Measurements from ENCODE around the gene GBF1. TPM values are rescaled to one million over a fixed set of nuclear protein-coding genes. Genes with fewer than 3 reads are reported as not detected.
A peak's percentile ranks its signal among the peaks of the same experiment; 100 is the strongest.

The GBF1 gene
- total RNA-seq, 4 donors from 2014 or later: 32.0 to 54.7 (median 39.4) TPM

DNA sequence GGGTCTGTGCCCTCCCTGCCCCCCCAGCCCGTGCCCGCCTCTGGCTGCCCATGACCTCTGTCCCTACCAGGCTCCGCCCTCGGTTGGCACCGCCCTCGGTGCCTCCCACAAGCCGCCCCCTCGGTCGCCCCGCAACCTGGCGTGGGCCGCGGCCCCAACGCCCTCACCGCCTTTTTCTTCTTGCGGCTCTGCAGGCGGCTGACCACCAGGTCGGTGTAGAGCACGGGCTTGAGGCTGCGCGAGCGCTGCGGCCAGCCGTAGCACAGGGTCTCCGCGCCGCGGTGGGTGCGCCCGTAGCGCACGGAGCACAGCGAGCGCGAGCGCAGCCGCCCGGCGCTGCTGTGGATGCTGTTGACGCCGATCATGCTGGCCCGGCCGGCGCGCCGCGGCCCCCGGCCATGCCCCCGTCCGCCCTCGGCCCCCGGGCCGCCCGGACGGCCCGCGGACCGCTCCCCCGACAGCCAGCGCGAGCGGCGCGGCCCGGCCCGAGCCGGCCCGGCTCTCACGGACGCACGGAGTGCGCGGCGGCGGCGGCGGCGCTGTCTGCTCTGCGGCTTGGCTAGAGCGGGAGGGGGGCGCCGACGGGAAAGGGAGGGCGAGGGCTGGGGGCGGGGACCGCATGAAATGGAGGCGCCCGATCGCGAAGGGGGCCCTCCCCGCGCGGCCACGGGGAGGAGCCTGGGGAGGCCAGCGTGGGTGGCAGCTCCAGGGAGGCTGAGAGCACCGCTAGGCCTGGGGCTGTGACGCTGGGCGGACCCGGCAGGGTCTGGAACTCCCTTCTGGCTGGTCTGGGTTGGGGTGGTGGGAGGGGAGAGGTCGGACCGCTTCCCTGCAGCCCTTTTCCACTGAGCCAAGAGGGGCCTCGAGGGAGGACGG is 163.6 kb downstream of the GBF1 start:
- no peaks in the 10 kb centered on the region for H3K36me3 ChIP-seq
- TF ChIP-seq POLR2A (IDR thresholded peaks at IDR 0.05) (peak; percentile 13 to 26), EP300 (IDR thresholded peaks at IDR 0.05) (no peak)
- peak overlapping the region; percentile 76 to 96 (median 88) for H3K27ac ChIP-seq
- H3K4me3 ChIP-seq: peak overlapping the region; percentile 22 to 56
- peaks cover 3 to 64% (median 16%) of the 10 kb centered on the region in 3 donors for H3K4me1 ChIP-seq
- H3K9me3 ChIP-seq: no peaks in the 10 kb centered on the region
- 0% methylated on average over 2 to 3 of the region's 103 CpGs for WGBS, 2 donors (ENCODE audit: low coverage in 1 of 2)
- ATAC-seq: peak; percentile 43
- H3K27me3 ChIP-seq: peaks cover 73% of the 10 kb centered on the region

DNA sequence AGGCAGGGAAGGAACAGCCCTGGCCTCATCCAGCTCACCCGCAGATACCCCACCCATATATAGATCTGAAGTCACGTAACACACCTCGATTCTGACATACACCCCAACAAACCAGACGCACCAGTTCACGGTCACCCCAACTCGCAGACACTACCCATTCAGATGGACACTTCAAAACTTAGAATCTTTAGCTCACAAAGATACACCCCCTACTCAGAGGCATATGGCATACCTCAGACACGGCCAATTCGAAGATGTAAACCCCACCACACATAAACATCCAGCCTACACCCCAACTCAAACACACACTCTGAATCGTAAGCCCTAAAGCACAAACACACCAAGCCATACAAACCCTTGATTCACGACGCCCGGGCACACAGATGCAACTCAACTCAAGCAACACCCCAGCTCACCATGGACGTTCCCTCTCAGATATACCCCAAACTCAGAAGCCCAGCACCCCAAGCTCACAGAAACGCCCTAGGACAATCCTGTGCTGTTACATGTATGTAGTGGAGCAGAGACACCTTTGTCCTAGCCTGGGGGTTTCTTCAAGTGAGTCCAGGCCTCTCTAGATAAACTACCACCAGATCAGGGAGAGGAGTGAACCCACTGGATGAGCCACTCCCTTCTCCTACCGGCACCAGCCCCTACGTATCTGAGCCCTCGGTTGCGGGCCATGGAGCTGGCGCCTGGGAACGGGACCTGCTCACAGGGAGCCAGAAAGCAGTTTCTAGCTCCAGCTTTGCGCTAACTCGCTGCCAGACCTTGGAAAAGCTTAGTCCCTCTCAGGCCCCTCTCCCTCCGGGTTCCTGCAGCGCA is 164.5 kb downstream of the GBF1 start:
- Histone ChIP-seq H3K4me3 (peak overlapping the region; percentile 11 to 56), H3K36me3 (no peaks in the 10 kb centered on the region), H3K4me1 (peaks cover 3 to 59% (median 16%) of the 10 kb centered on the region in 3 donors), H3K27me3 (peaks cover 81% of the 10 kb centered on the region), H3K9me3 (no peaks in the 10 kb centered on the region), H3K27ac (peak overlapping the region; percentile 30 to 96 (median 88))
- ATAC-seq: no peak
- TF ChIP-seq POLR2AphosphoS5 (IDR thresholded peaks at IDR 0.05) (no peak), EP300 (IDR thresholded peaks at IDR 0.05) (no peak)
- TF ChIP-seq, protein P1, sequence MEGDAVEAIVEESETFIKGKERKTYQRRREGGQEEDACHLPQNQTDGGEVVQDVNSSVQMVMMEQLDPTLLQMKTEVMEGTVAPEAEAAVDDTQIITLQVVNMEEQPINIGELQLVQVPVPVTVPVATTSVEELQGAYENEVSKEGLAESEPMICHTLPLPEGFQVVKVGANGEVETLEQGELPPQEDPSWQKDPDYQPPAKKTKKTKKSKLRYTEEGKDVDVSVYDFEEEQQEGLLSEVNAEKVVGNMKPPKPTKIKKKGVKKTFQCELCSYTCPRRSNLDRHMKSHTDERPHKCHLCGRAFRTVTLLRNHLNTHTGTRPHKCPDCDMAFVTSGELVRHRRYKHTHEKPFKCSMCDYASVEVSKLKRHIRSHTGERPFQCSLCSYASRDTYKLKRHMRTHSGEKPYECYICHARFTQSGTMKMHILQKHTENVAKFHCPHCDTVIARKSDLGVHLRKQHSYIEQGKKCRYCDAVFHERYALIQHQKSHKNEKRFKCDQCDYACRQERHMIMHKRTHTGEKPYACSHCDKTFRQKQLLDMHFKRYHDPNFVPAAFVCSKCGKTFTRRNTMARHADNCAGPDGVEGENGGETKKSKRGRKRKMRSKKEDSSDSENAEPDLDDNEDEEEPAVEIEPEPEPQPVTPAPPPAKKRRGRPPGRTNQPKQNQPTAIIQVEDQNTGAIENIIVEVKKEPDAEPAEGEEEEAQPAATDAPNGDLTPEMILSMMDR (IDR thresholded peaks at IDR 0.05): no peak
- WGBS, 2 donors (ENCODE audit: low coverage in 1 of 2): 0 to 7% methylated on average over 2 to 12 of the region's 24 CpGs

DNA sequence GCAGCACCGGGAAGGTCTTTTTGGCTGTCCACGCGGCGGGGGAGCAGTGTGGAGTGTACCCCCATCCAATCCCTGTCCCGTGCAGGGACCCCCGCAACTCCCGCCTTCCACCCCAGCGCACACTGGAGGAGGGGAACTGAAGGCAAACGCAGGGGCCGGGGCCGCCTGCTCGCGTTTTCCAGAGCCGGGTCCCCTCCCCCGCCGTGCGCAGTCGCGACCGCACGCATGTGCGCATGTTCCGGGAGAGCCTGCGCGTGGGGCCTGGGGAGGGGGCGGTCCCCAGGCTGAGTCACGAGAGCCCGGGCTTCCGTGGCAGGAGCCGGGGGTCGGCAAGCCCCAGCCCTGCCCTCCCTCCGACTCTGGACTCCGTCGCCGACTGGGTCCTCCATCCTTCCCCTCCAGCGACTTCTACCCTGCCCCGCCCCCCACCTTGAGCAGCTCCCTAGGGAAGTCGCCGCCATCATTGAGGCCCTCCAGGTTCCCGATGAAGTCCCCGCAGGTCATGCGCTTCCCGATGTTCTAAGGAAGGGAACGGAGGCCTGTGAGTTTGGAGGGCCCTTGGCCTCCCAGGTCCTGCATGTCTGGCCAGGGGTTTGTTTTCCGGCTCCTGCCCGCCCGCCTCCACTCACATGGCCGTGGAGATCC is 165.2 kb downstream of the GBF1 start:
- ATAC-seq: no peak

DNA sequence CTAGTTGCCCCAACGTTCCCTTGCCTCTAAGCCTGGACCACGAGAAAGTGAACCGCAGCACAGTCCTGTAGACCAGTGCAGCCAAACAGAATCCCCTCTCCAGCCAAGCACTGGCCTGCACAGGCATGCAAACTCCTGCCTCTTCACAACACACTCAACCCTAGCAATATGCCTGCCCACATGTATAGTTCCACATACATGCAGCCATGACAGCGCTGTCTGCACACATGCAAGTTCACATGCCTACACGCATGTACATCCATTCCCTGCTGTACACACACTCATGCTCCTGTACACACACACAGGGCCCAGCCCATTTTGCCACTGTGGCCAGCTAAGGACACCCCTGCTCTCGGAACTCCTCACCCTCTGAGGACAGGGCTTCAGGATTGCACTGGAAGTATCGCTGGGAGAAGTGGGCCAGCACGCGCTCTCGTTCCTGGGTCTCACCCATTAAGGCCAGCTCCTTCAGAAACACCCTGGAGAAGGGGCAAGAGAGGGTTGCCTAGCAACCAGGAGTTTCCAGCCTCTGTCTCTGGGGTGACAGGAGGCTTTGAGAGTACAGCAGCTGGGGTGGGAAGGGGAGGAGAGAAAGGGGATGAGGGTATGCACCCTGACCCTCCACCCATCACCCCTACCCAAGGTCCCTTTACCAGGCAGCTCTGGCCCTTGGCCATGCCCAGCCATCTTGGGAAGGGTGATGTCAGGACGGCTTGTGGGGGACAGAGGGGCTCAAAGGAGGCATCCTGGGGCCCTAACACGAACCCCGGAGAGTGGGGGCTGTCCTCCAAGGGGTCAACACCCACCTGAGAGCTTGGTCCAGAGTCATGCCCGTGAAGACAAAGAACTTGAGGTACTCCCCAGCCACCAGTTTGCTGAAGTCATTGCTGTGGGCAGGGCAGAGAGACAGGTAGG is 166.3 kb downstream of the GBF1 start:
- ATAC-seq: no peak
- Histone ChIP-seq H3K36me3 (no peaks in the 10 kb centered on the region), H3K4me3 (no peak overlapping the region), H3K4me1 (peaks cover 3 to 45% (median 16%) of the 10 kb centered on the region in 3 donors), H3K27me3 (peaks cover 99% of the 10 kb centered on the region), H3K27ac (peak overlapping the region in 1 of 4 donors; percentile 96), H3K9me3 (no peaks in the 10 kb centered on the region)
- TF ChIP-seq EP300 (IDR thresholded peaks at IDR 0.05): no peak
- TF ChIP-seq POLR2A (IDR thresholded peaks at IDR 0.05): no peak
- TF ChIP-seq, protein P1 (IDR thresholded peaks at IDR 0.05): no peak
- TF ChIP-seq POLR2AphosphoS5 (IDR thresholded peaks at IDR 0.05): no peak
- 67 to 71% methylated on average over 2 to 6 of the region's 14 CpGs for WGBS, 2 donors (ENCODE audit: low coverage in 1 of 2)

More for the DNA sequence above, 165.2 kb downstream of the GBF1 start:
- H3K4me1 ChIP-seq: peaks cover 3 to 52% (median 16%) of the 10 kb centered on the region in 3 donors
- TF ChIP-seq EP300 (IDR thresholded peaks at IDR 0.05): no peak
- TF ChIP-seq, protein P1 (IDR thresholded peaks at IDR 0.05): no peak
- no peak for TF ChIP-seq POLR2AphosphoS5 (IDR thresholded peaks at IDR 0.05)
- no peak for TF ChIP-seq POLR2A (IDR thresholded peaks at IDR 0.05)
- H3K4me3 ChIP-seq: peak overlapping the region; percentile 11 to 56
- no peaks in the 10 kb centered on the region for H3K36me3 ChIP-seq
- peaks cover 89% of the 10 kb centered on the region for H3K27me3 ChIP-seq
- no CpG with 5 or more reads among the region's 48 CpGs for WGBS, 2 donors (ENCODE audit: low coverage in 1 of 2)
- no peaks in the 10 kb centered on the region for H3K9me3 ChIP-seq
- H3K27ac ChIP-seq: peak overlapping the region; percentile 30 to 96 (median 88)

All from gastroesophageal sphincter (tissue), 4 donors.